GM12892 (cell line): ENCODE results near the gene AP4M1.

Experiments used
- POLR2A ChIP-seq: IDR thresholded peaks from 2 replicates; pipeline ENCODE4 v1.6.1; 2011; ENCODE audit warnings: low read depth, low read length, control low read depth
- POLR2AphosphoS5 ChIP-seq: IDR thresholded peaks from 2 replicates; pipeline ENCODE4 v1.6.1; 2011; ENCODE audit warnings: low read depth, low read length, control low read depth
- TAF1 ChIP-seq: IDR thresholded peaks from 2 replicates; pipeline ENCODE4 v1.6.1; 2011; ENCODE audit warnings: low read depth, mild to moderate bottlenecking, control low read depth, low read length, borderline replicate concordance

DNA sequence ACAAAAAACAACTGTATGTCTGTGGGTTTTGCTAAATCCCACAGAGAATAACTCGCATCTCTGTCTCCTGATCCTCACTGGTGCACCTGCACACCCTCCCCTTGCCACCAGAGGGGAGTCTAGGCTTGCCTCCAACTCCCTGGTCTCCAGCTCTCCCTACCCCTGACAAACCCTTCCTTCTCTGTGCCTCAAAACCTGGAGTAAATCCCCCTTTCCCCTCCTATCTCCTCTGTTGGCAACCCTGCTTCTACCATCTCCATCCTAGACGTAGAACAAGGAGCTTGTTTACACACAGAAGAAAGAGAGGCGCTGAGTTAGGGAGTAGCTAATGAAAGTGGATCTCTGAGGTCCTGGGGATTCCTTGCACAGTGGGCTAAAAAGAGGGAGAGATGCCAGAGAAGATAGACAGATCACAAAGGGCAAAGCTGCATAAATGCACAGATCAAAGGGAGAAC, 31.3 kb downstream of the AP4M1 start:
- TF ChIP-seq POLR2A: no peak
- TF ChIP-seq POLR2AphosphoS5: no peak
- TF ChIP-seq TAF1: no peak
